GM18499 (cell line): ENCODE data around the gene ANKRD18A.
"Not testable (repeated sequence)": the region's sequence is repeated elsewhere in the genome, so short reads cannot be mapped to it uniquely, and the experiment has no call there.

Experiments used
- ATAC-seq: cut with Tn5 transposase; IDR thresholded peaks from one replicate; pipeline ENCODE4 v1.9.1; 2021; ENCODE audit warnings: moderate number of reproducible peaks; ENCODE audit not compliant: insufficient read depth, unreplicated experiment

Gene ANKRD18A

GRCh38 chr9:38553019-38553418 lies 67.4 kb downstream of the ANKRD18A start:
- not testable (repeated sequence) for ATAC-seq

GRCh38 chr9:38546497-38547163 lies 73.8 kb downstream of the ANKRD18A start:
- not testable (repeated sequence) for ATAC-seq

- not testable (repeated sequence) for ATAC-seq
Observed at GRCh38 chr9:38540535-38540934, 79.9 kb downstream of the ANKRD18A start.

- no peak for ATAC-seq
Observed at GRCh38 chr9:38529317-38529716, 91.1 kb downstream of the ANKRD18A start.

- no peak for ATAC-seq
Observed at GRCh38 chr9:38527503-38527902, 92.9 kb downstream of the ANKRD18A start.

GRCh38 chr9:38526591-38526990 lies 93.8 kb downstream of the ANKRD18A start:
- no peak for ATAC-seq

GRCh38 chr9:38523121-38523520 lies 97.3 kb downstream of the ANKRD18A start:
- ATAC-seq: no peak

- ATAC-seq: no peak
Observed at GRCh38 chr9:38521762-38522161, 98.6 kb downstream of the ANKRD18A start.
